SU-DHL-6 (cell line): ENCODE data around the gene CARD10.

Source experiments
- CTCF ChIP-seq: fragments of 200-600 bp; sonication (generic); IDR thresholded peaks from one replicate; pipeline ENCODE4 v1.5.1; 2017; ENCODE audit warnings: antibody characterized with exemption, mild to moderate bottlenecking, low read length, moderate library complexity; ENCODE audit not compliant: insufficient read depth, poor library complexity, severe bottlenecking
- EZH2phosphoT487 ChIP-seq: fragments of 200-600 bp; sonication (generic), shearing (Covaris generic); conservative IDR thresholded peaks from 2 replicates; pipeline ENCODE4 v1.6.1; 2018; ENCODE audit warnings: mild to moderate bottlenecking, antibody characterized with exemption, low read length, moderate library complexity, mixed read lengths

DNA sequence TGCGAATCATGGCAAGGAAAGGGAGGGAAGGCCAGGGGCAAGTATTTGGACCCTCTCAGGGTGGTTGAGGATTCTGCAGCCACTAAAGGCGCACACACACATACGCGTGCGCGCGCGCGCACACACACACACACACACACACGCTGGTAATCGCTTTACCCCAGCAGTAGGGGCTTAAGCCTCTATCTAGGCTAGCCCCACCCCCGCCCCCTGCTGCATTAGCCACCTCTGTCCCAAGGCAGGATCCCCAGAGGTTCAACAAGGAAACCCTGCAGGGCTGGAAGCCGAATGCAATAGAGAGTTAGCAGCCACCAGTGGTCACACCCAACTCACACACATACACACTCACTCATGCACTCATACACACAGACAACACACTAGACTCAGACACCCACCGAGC, 63.3 kb downstream of the CARD10 start:
- TF ChIP-seq CTCF (no peak), EZH2phosphoT487 (no peak)
